NCI-H2081 (cell line): Measurements from ENCODE around the gene ZFP57.

Experiments used
- DNase-seq, 2 experiments: peaks; one replicate each; lab custom pipeline; 2025; lab: John Stamatoyannopoulos, UW

Gene ZFP57

DNA sequence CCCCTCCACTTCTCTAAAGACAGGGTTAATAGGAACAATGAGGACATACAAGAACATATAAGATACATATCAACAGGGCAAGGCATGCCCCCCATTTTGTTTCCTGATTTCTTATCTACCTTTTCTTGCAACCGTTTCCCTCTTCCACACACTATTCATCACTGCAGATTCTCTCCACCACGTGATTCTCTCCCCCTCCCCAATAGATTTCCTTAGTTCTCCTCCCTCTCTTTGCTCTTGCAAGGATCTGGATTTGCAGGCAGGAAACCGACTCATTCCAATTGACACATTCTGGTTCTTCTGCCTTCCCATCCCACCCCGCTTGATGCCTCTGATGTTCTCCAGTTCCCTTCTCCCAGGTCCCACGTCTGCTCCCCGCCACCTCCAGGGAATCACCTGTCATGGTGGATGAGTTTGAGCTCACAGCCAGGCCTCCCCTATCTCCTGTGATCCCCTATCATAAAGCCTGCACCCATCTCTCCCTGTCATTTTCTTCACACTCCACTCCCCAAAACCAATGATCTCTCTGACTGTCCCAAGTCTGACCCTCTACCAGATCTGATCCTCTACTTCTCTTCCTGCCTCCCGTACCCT lies 55.5 kb downstream of the ZFP57 start:
- DNase-seq = no peak

DNA sequence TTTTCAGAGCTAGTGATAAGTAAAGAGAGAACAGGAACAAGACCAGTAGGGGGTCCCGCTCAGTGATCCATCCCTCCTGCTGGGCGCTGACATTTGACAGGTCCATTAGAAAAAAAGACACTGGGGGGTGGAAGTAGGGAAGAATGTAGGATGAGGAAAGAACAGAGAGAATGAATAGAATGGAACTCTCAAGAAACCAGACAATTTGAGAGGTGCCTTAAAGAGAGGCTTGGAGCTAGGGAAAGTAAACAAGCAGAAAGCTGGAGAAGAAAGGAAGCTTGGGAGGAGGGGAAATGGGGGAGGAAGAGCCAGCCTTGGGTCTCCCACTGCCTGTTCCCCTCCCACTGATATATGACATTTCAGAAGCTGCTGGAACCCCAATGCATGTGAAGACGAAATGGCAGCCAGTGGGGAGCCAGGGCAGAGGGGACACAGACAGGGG lies 56.4 kb downstream of the ZFP57 start:
- DNase-seq = no peak
